HG03469 (cell line): Measurements from ENCODE around the gene YBEY.

Experiments used
- ATAC-seq: cut with Tn5 transposase; IDR thresholded peaks from one replicate; pipeline ENCODE4 v1.9.1; 2021; ENCODE audit warnings: mild to moderate bottlenecking, moderate library complexity, moderate number of reproducible peaks; ENCODE audit not compliant: unreplicated experiment

The YBEY gene

GRCh38 chr21:46325073-46325912, 39.2 kb downstream of the YBEY start:
- no peak for ATAC-seq

- ATAC-seq: no peak
Observed at GRCh38 chr21:46326110-46326703, 40.1 kb downstream of the YBEY start.

- ATAC-seq: no peak
Observed at GRCh38 chr21:46327711-46328110, 41.6 kb downstream of the YBEY start.

GRCh38 chr21:46328151-46328550, 42.0 kb downstream of the YBEY start:
- no peak for ATAC-seq

- no peak for ATAC-seq
Observed at GRCh38 chr21:46329796-46330195, 43.7 kb downstream of the YBEY start.

- no peak for ATAC-seq
Observed at GRCh38 chr21:46334351-46335140, 48.4 kb downstream of the YBEY start.

GRCh38 chr21:46336603-46337002, 50.5 kb downstream of the YBEY start:
- no peak for ATAC-seq

- ATAC-seq: no peak
Observed at GRCh38 chr21:46340998-46341397, 54.9 kb downstream of the YBEY start.

GRCh38 chr21:46344219-46344915, 58.2 kb downstream of the YBEY start:
- no peak for ATAC-seq

- ATAC-seq: no peak
Observed at GRCh38 chr21:46345861-46346260, 59.7 kb downstream of the YBEY start.

- no peak for ATAC-seq
Observed at GRCh38 chr21:46346296-46347202, 60.4 kb downstream of the YBEY start.

GRCh38 chr21:46347203-46347550, 61.0 kb downstream of the YBEY start:
- ATAC-seq: no peak
